K562 (cell line): ENCODE data around the gene ST6GAL1. TPM values are rescaled to one million over a fixed set of nuclear protein-coding genes. Genes with fewer than 3 reads are reported as not detected.

Experiments
- CEBPB ChIP-seq: fragments of 450-650 bp; IDR thresholded peaks from 2 replicates; pipeline ENCODE4 v1.6.1; 2016; ENCODE audit warnings: missing genetic modification characterization, missing compliant biosample characterization
- CEBPG ChIP-seq, 3 experiments: fragments of 200-800 bp in 1 of 3; sonication (Bioruptor generic) in 1 of 3; sonication (generic) in 1 of 3; formaldehyde crosslinking in 1 of 3; IDR thresholded peaks in 2 of 3; conservative IDR thresholded peaks in 1 of 3; 2 replicates each; pipeline versions ENCODE4 v1.6.1 to v1.8.0; 2016 to 2022; ENCODE audit warnings: missing compliant biosample characterization in 2 of 3, missing genetic modification characterization in 2 of 3, mild to moderate bottlenecking in 1 of 3, missing genetic modification reagents in 1 of 3
- CSDE1 ChIP-seq, 2 experiments: fragments of 450-650 bp; IDR thresholded peaks; 2 replicates each; pipeline ENCODE4 v1.6.1; 2016; ENCODE audit warnings: mild to moderate bottlenecking in 1 of 2
- DACH1 ChIP-seq: fragments of 450-650 bp; IDR thresholded peaks from 2 replicates; pipeline ENCODE4 v1.6.1; 2018; ENCODE audit not compliant: partially characterized antibody
- EP300 ChIP-seq: IDR thresholded peaks from 2 replicates; pipeline ENCODE4 v1.6.1; 2012; ENCODE audit warnings: low read length, improper control_type of control experiment
- FIP1L1 ChIP-seq: fragments of 200-400 bp; formaldehyde crosslinking; IDR thresholded peaks from 2 replicates; pipeline ENCODE4 v1.6.1; 2018; ENCODE audit warnings: mild to moderate bottlenecking, low read depth, low read length; ENCODE audit not compliant: poor library complexity, severe bottlenecking
- HNRNPH1 ChIP-seq: fragments of 200-400 bp; formaldehyde crosslinking; optimal IDR thresholded peaks from 2 replicates; pipeline ENCODE3; 2017; ENCODE audit warnings: low read depth, mild to moderate bottlenecking, low read length, moderate library complexity
- POLR2B ChIP-seq: fragments of 450-650 bp; IDR thresholded peaks from 2 replicates; pipeline ENCODE4 v1.6.1; 2018; ENCODE audit warnings: low read depth; ENCODE audit not compliant: partially characterized antibody
- PURB ChIP-seq: sonication (generic); formaldehyde crosslinking; IDR thresholded peaks from 2 replicates; pipeline ENCODE4 v1.9.0; 2021; ENCODE audit warnings: low read depth, mild to moderate bottlenecking, missing genetic modification reagents
- RBM14 ChIP-seq: fragments of 200-400 bp; formaldehyde crosslinking; IDR thresholded peaks from 2 replicates; pipeline ENCODE4 v1.6.1; 2018; ENCODE audit warnings: low read depth, mild to moderate bottlenecking, low read length, moderate library complexity, borderline replicate concordance; ENCODE audit not compliant: insufficient read depth
- SNRNP70 ChIP-seq: fragments of 200-400 bp; formaldehyde crosslinking; optimal IDR thresholded peaks from 2 replicates; pipeline ENCODE3; 2017; ENCODE audit warnings: low read depth, low read length
- TBL1XR1 ChIP-seq, 2 experiments: IDR thresholded peaks; 2 replicates each; pipeline ENCODE4 v1.6.1; 2012; ENCODE audit warnings: improper control_type of control experiment in 2 of 2, low read length in 2 of 2, mild to moderate bottlenecking in 1 of 2
- TCF7 ChIP-seq: sonication (generic); IDR thresholded peaks from 2 replicates; pipeline ENCODE4 v1.6.1; 2016; ENCODE audit warnings: antibody characterized with exemption, borderline replicate concordance
- ZNF197 ChIP-seq: fragments of 200-800 bp; sonication (Bioruptor generic); IDR thresholded peaks from 2 replicates; pipeline ENCODE4 v1.6.1; 2016; ENCODE audit warnings: low read depth, missing genetic modification characterization, missing compliant biosample characterization
- polyA plus RNA-seq, 8 experiments: library from polyadenylated mRNA; depleted of rRNA in 4 of 8; stranded (reverse) in 5 of 8; unstranded in 3 of 8; fragments of >200 nt; fragmentation: Nextera tagmentation in 2 of 8; fragmentation: Illumina TruSeq in 1 of 8; extraction: Ambion mirVana in 2 of 8; extraction: Trizol in 1 of 8; gene quantifications; 2 replicates each; pipeline versions ENCODE4 v1.2.1 to v1.2.3, GENCODE V29; 2011 to 2014; ENCODE audit warnings: inconsistent platforms in 1 of 8, missing spikeins in 1 of 8
- total RNA-seq, 7 experiments: library from RNA; depleted of rRNA in 6 of 7; stranded (reverse); fragments of >200 nt in 6 of 7; fragmentation: Illumina TruSeq in 2 of 7; extraction: Trizol in 2 of 7; gene quantifications; 2 replicates each; pipeline versions ENCODE4 v1.2.1 to v1.2.3, GENCODE V29; 2011 to 2021; ENCODE audit warnings: low replicate concordance in 1 of 7
- TF ChIP-seq, protein P1 (sequence below): fragments of 450-650 bp; IDR thresholded peaks from 2 replicates; pipeline ENCODE4 v1.6.1; 2016; ENCODE audit warnings: missing biosample characterization, missing genetic modification characterization
- TF ChIP-seq, protein P2 (sequence below): fragments of 250-450 bp; sonication (Bioruptor Pico); IDR thresholded peaks from 2 replicates; pipeline ENCODE4 v1.5.1; 2021; ENCODE audit warnings: mild to moderate bottlenecking

The ST6GAL1 gene
- total and polyA plus RNA-seq, 9 of the 15 experiments (the other 6 are each of a cell fraction or from before 2014, with no cell fraction given) = 31.9 to 145 (median 71.0) TPM

DNA sequence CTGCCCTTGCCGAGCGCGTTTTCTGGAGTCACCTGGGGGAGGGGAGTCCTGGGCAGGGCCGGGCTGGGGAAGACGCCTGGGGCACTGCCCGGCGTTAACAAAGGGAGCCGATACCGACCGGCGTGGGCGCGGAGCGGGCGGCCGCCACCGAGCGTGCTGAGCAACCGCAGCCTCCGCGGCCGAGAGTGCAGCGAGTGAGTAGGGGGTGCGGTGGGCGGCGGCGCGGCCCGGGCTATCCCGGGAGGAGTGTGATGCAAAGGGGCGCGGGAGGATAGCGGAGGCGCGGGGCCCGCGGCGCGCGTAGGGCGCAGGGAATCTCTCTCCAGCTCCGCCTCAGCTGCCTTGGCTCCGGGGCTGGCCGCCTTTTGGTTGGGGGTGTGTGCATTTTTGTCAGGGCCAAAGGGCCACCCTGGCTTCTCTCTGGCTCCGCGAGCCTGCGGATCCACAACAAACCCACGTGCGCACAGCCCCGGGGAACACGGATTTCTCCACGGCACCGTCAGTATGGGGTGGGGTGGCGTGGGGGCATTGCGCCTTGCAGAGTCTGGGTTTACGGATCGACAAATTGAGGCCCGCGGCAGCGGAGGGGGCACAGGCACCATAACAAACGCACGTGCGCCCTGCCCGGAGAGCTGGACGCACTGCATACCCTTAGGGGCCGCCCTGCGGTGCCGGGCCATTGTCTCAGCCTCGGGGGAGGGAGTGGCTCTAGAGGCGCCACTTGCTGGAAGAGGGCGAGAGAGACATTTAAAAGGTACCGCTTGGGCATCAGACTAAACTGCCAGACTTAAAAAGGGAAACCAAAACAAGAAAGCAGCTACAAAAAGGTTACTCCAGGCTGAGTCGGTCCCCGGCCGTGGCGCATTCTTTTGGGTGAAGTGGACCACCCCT, 560 bp downstream of the ST6GAL1 start (continued):
- TF ChIP-seq FIP1L1 (peak; percentile 25), POLR2B (peak; percentile 35), TBL1XR1 (IDR thresholded peaks at IDR 0.05; ENCODE audit: low read length in 2 of 2) (peak in 1 of 2 experiments; percentile 8; a peak in 1 of 4 replicates), HNRNPH1 (no peak), DACH1 (no peak), CEBPG (CRISPR knock-in tag; IDR thresholded peaks at IDR 0.05) (peak; percentile 4; the same call in 1 of the 2 replicates), CEBPG (tag; conservative IDR thresholded peaks at IDR 0.05 in 1 of 2, IDR thresholded peaks at IDR 0.05 in 1 of 2) (no peak), CEBPB (tag) (no peak), TCF7 (no peak), ZNF197 (CRISPR knock-in tag) (0 out of 2 replicates have a peak, but pooled peaks have one; percentile 31), EP300 (no peak), CSDE1 (IDR thresholded peaks at IDR 0.05) (no peak), RBM14 (0 out of 2 replicates have a peak, but pooled peaks have one; percentile 39), SNRNP70 (no peak), PURB (CRISPR knock-in tag) (no peak)
- TF ChIP-seq, protein P1, sequence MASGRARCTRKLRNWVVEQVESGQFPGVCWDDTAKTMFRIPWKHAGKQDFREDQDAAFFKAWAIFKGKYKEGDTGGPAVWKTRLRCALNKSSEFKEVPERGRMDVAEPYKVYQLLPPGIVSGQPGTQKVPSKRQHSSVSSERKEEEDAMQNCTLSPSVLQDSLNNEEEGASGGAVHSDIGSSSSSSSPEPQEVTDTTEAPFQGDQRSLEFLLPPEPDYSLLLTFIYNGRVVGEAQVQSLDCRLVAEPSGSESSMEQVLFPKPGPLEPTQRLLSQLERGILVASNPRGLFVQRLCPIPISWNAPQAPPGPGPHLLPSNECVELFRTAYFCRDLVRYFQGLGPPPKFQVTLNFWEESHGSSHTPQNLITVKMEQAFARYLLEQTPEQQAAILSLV (tag) = no peak
- TF ChIP-seq, protein P2, sequence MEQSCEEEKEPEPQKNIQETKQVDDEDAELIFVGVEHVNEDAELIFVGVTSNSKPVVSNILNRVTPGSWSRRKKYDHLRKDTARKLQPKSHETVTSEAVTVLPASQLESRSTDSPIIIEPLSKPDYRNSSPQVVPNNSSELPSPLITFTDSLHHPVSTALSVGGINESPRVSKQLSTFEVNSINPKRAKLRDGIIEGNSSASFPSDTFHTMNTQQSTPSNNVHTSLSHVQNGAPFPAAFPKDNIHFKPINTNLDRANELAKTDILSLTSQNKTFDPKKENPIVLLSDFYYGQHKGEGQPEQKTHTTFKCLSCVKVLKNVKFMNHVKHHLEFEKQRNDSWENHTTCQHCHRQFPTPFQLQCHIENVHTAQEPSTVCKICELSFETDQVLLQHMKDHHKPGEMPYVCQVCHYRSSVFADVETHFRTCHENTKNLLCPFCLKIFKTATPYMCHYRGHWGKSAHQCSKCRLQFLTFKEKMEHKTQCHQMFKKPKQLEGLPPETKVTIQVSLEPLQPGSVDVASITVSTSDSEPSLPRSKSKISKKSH (CRISPR knock-in tag) = no peak
